Activated CD4-positive, alpha-beta T cell treated with anti-CD3 and anti-CD28 coated beads, Interleukin-2, Interleukin-6, amounts not matched to agents 100 ng/mL and 50 ng/mL, durations not matched to agents 16 hours and 8 hours (primary cell): ENCODE results near the gene TCEA2.
"Not testable (repeated sequence)": the region's sequence is repeated elsewhere in the genome, so short reads cannot be mapped to it uniquely, and the experiment has no call there.

ENCODE experiments used
- DNase-seq: peaks from one replicate; pipeline ENCODE4 v3.0.0-alpha.2; 2020

TCEA2 gene

DNA sequence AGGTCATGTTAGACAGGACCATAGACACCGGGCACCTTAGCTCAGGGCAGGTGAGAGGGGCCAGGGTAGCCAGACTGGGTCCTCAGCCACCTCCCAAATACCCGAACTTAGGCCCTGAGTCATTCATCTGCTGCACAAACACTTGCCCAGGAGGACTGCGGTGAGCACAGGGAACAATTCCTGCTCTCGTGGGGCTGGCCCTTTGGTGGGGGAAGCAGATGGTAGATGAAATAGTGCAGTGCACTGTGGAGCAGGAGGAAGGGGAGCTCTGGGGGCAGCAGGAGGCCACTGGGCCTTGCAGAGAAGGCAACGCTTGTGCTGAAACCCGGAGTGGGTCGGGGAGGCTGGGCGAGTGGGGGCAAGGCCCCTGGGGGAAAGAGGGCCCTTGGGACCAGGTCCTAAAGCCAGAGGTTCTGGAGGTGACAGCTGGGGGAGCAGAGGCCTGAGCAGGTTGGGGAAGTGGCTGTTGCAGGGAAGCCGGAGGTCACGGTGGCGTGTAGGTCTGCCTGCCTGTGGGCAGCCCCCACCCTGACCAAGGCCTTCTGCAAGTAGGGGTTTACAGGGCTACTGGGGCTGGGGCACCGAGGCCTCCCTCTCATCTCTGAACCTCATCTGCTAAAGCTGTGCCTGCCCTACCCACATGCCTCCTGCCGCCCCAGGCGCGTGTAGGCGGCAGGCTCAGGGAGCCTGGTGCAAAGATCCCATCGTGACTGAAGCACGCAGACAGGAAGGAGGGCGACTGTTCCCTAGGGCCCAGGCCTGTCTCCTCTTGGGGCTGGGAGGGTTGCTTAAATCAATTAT lies 49.0 kb downstream of the TCEA2 start:
- no peak for DNase-seq

DNA sequence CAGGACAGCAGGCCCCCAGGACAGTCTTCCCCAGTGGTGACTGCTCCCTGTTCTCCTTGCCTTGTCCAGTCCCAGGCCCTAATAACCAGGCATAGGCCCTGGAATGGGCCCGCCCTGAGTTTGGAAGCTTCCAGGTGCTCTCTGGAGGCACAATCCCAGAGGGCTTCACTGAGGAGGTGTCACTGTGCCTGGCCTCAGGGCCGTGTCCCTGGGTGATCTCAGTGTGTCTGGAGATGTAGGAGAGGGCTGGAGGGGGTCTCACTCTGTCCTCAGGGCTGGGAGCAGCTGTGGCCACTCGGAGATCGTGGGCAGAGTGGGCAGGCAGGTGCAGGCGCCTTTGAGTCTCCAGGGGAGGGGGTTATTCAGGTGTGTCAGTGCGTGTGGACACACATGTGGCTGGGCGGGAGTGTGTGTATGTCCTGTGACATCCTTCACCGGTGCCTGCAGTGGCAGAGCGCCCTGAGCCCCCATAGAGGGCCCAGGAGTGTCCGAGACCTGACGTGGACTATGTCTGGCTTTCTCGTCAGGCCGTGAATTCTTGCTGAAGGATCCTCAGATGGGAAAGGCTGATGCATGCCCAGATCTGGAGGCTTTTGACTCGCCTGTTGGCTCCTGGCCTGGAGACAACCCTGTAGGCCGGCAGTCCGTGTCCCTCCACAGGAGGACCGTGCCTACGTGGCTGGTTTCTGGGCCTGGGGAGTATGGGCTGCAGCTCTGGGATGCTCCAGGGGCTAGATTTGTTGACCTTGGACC lies 49.9 kb downstream of the TCEA2 start:
- no peak for DNase-seq

DNA sequence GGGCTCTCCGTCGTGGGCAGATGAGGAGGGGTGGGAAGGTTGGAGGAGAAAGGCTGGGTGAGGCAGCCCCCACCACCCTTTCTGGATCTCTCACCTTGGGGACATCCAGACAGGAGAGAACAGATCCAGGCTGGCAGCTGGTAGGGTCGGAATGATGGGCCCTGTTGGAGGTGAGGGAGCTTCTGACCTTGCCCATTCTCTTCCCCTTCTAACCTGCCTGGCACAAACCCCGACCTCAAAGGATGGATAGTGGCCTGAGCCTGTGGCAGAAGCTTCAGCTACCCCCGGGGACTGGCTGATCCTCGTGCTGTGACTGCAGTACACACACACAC lies 50.4 kb downstream of the TCEA2 start:
- DNase-seq, result no peak

DNA sequence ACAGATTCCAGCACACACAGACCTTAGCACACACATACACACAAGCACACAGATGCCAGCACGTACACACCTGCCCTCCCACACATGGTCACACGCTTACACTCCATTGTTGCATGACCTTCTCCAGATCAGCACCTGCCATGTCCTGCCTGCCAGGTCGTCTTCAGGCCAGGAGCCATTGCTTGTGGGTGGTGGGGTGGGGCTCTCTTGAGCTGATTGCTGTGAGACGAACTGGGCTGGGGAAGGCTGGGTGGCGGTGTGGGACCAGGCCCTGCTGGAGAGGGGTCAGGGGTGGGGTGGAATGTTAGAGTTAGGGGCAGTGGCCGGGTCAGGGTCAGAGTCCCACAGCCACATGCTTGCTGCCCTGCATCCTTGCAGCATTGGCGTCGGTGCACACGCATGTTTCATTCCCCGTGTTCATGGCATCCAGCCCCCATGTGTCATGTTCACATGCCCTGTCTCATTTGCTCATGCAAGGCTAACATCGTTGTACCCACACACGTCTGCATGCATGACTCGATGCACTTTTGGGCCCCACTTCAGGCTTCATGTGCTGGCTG lies 50.9 kb downstream of the TCEA2 start:
- DNase-seq, result no peak

- DNase-seq, result no peak
These were observed 51.5 kb downstream of the TCEA2 start for GRCh38 chr20:64114356-64114971.

- DNase-seq, result no peak
These were observed 52.3 kb downstream of the TCEA2 start for GRCh38 chr20:64115171-64115911.

DNA sequence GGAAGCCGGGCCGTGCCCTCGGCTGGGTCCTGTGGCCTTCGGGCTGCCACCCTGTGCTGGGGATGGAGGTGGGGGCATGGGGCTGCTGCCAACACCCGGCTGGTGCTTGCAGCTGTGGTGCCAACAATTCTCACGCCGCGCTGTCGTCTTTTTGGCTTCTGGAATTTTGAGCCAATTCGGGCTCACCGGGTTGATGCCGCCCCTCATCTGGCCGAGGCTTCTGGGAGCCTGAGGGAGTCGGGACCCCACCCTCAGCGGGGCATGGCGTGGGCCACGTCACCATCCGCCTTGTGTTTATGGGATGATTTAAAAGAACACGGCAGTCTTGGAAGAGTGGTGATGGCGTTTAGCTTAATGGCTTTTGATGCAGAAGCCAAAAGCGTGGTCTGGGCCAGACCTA lies 53.0 kb downstream of the TCEA2 start:
- no peak for DNase-seq

DNA sequence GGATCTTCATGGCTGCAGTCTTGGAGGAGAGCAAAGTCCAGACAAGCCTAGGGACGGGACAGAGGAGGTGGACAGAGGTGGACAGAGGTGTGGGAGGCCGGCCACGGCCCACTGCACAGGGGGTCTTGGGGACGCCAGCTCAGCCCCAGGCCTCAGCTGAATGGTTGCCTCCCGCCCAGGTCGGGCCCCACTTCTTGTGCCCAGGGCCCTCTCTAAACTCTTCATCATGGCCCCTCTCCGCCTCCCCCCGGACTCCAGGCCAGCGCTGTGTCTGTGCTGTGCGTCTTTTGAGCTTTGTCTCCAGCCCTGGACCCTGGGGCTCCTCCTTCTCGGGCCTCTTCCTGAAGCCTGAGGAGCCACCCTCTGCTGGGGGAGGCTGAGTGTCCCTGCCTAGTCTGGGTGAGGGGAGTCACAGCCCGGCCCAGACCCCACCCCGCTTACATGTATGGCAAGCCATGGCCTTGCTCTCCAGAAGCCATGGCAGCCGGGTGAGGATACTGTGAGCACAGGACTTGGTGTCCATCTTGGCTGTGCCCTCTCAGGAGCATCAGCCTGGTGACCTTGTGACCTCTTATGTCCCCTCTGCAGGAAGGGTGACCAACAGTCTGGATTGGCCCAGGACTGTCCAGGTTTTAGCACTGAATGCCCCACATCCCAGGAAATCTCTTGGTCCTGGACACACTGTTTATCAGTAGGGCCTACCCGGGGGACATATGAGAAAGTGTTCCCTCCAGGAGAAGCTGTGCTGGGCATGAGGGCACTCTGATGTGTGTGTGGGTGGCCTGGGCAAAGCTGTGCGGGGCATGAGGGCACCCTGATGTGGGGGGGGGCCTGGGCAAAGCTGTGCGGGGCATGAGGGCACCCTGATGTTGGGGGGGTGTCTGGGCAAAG lies 53.8 kb downstream of the TCEA2 start:
- DNase-seq, result no peak

- not testable (repeated sequence) for DNase-seq
These were observed 54.4 kb downstream of the TCEA2 start for GRCh38 chr20:64117432-64117777.

DNA sequence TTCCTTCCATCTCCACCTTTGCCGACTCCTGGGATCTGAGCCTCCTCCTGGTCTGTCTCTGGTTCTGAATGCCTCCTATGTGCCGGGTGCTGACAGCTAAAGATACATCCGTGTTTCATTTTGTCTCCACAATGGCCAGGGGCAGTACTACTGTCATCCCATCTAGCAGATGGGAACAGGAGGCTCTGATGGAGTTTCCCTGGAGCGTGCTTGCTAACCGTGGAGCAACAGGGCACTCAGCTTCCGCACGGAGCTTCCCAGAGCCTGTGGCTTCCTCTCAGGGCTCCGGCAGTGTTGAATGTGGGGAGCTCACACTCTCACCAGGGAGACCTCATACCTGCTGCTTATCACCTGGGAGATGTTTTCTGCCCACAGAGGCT lies 56.3 kb downstream of the TCEA2 start:
- no peak for DNase-seq

GRCh38 chr20:64119681-64120341 lies 56.8 kb downstream of the TCEA2 start:
- no peak for DNase-seq

DNA sequence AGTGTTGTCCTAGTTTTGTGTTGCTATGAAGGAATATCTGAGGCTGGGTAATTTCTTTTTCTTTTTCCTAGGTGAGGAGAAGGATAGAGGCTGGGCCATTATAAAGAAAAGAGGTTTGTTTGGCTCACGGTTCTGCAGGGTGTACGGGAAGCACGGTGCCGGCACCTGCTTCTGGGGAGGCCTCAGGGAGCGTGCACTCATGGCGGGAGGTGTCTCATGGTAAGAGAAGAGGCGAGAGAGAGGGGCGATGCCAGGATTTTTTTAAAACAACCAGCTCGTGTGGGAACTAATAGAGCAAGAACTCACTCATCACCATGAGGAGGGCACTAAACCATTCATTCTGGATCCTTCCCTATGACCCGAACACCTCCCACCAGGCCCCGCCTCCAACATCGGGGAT lies 58.6 kb downstream of the TCEA2 start:
- DNase-seq, result no peak
